ENCODE results near the gene CLPTM1L.
A peak's percentile ranks its signal among the peaks of the same experiment; 100 is the strongest.

Gene CLPTM1L

GRCh38 chr5:1371218-1371971 lies 26.5 kb upstream of the CLPTM1L start:
- no peak for TF ChIP-seq CTCF (conservative IDR thresholded peaks at IDR 0.05)

GRCh38 chr5:1370006-1370405 lies 25.1 kb upstream of the CLPTM1L start:
- TF ChIP-seq CTCF (conservative IDR thresholded peaks at IDR 0.05), result no peak
- H3K27ac ChIP-seq, result no peak overlapping the region

More at GRCh38 chr5:1371218-1371971, 26.5 kb upstream of the CLPTM1L start:
- no peak overlapping the region for H3K27ac ChIP-seq

- H3K27ac ChIP-seq, result no peak overlapping the region
- no peak for TF ChIP-seq CTCF (conservative IDR thresholded peaks at IDR 0.05)
These were observed 23.9 kb upstream of the CLPTM1L start for GRCh38 chr5:1368756-1369155.

GRCh38 chr5:1368236-1368635 lies 23.3 kb upstream of the CLPTM1L start:
- TF ChIP-seq CTCF (conservative IDR thresholded peaks at IDR 0.05), result no peak
- no peak overlapping the region for H3K27ac ChIP-seq

GRCh38 chr5:1367149-1367548 lies 22.2 kb upstream of the CLPTM1L start:
- no peak overlapping the region for H3K27ac ChIP-seq
- TF ChIP-seq CTCF (conservative IDR thresholded peaks at IDR 0.05), result no peak

- no peak for TF ChIP-seq CTCF (conservative IDR thresholded peaks at IDR 0.05)
- H3K27ac ChIP-seq, result no peak overlapping the region
These were observed 21.6 kb upstream of the CLPTM1L start for GRCh38 chr5:1366514-1366913.

- TF ChIP-seq CTCF (conservative IDR thresholded peaks at IDR 0.05), result no peak
- peak overlapping the region; percentile 37 for H3K27ac ChIP-seq
These were observed 19.3 kb upstream of the CLPTM1L start for GRCh38 chr5:1364211-1364610.

Data from VCaP (cell line).